ENCODE measurements around the gene UBTD2.

- no peak for TF ChIP-seq CTCF (IDR thresholded peaks at IDR 0.05)
- TF ChIP-seq POLR2A (IDR thresholded peaks at IDR 0.05): no peak
These were observed 94.5 kb downstream of the UBTD2 start for GRCh38 chr5:172188893-172189692.
